ENCODE measurements around the gene APOBEC3G.

Gene APOBEC3G

DNA sequence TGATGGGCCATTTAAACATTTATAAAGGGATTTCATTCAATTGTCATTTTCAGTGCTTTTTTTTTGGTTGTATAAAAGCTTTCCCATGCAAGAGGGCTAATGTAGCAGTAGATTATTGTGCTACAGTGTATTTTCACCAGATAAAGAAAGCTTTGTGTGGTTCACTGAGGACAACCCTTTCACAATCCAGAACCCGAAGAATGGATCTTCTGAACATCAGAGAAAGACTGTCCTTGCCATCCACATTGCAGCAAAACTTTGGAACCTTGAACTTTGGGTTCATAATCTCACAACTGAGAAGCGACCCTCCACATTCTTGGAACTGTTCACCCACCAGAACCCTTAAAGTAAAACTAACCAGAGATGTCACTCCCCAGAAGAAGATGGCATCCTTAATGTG is 29.3 kb downstream of the APOBEC3G start:
- Histone ChIP-seq H2AFZ (ENCODE audit: low read depth, low read length) (no peak overlapping the region), H3K27ac (ENCODE audit: low read length) (no peak overlapping the region), H3K36me3 (ENCODE audit: insufficient read depth, low read length) (no peaks in the 10 kb centered on the region), H3K27me3 (ENCODE audit: insufficient read depth, low read length, poor library complexity) (no peaks in the 10 kb centered on the region), H3K79me2 (ENCODE audit: insufficient read depth, low read length) (no peaks in the 10 kb centered on the region), H4K20me1 (ENCODE audit: insufficient read depth, low read length) (no peaks in the 10 kb centered on the region), H3K9me3 (ENCODE audit: insufficient read depth, low read length, severe bottlenecking) (no peaks in the 10 kb centered on the region), H3K4me1 (ENCODE audit: insufficient read depth, low read length) (no peaks in the 10 kb centered on the region), H3K4me2 (ENCODE audit: insufficient read depth, low read length) (no peak overlapping the region), H3K9ac (ENCODE audit: low read depth, low read length) (no peak overlapping the region), H3K4me3 (ENCODE audit: low read depth in 1 of 2, low read length in 2 of 2) (no peak overlapping the region)
- TF ChIP-seq CTCF (IDR thresholded peaks at IDR 0.05; ENCODE audit: borderline replicate concordance, extremely low read depth, low read length, poor library complexity, severe bottlenecking) (no peak), EZH2 (IDR thresholded peaks at IDR 0.05; ENCODE audit: borderline replicate concordance, low read depth, low read length, severe bottlenecking) (no peak)
- ATAC-seq (ENCODE audit: insufficient read depth, low read depth) (no peak), DNase-seq (no peak)

- no peaks in the 10 kb centered on the region for H3K4me1 ChIP-seq (ENCODE audit: insufficient read depth, low read length)
- H3K27me3 ChIP-seq (ENCODE audit: insufficient read depth, low read length, poor library complexity), result no peaks in the 10 kb centered on the region
- H3K79me2 ChIP-seq (ENCODE audit: insufficient read depth, low read length), result no peaks in the 10 kb centered on the region
- DNase-seq (no peak), ATAC-seq (ENCODE audit: insufficient read depth, low read depth) (no peak)
- H3K4me3 ChIP-seq (ENCODE audit: low read depth in 1 of 2, low read length in 2 of 2), result no peak overlapping the region
- H2AFZ ChIP-seq (ENCODE audit: low read depth, low read length), result no peak overlapping the region
- TF ChIP-seq EZH2 (IDR thresholded peaks at IDR 0.05; ENCODE audit: borderline replicate concordance, low read depth, low read length, severe bottlenecking), result no peak
- TF ChIP-seq CTCF (IDR thresholded peaks at IDR 0.05; ENCODE audit: borderline replicate concordance, extremely low read depth, low read length, poor library complexity, severe bottlenecking), result no peak
- no peaks in the 10 kb centered on the region for H4K20me1 ChIP-seq (ENCODE audit: insufficient read depth, low read length)
- H3K9ac ChIP-seq (ENCODE audit: low read depth, low read length), result no peak overlapping the region
- H3K9me3 ChIP-seq (ENCODE audit: insufficient read depth, low read length, severe bottlenecking), result no peaks in the 10 kb centered on the region
- no peak overlapping the region for H3K27ac ChIP-seq (ENCODE audit: low read length)
- H3K36me3 ChIP-seq (ENCODE audit: insufficient read depth, low read length), result no peaks in the 10 kb centered on the region
- no peak overlapping the region for H3K4me2 ChIP-seq (ENCODE audit: insufficient read depth, low read length)
These were observed 31.4 kb downstream of the APOBEC3G start for GRCh38 chr22:39108487-39108886.

DNA sequence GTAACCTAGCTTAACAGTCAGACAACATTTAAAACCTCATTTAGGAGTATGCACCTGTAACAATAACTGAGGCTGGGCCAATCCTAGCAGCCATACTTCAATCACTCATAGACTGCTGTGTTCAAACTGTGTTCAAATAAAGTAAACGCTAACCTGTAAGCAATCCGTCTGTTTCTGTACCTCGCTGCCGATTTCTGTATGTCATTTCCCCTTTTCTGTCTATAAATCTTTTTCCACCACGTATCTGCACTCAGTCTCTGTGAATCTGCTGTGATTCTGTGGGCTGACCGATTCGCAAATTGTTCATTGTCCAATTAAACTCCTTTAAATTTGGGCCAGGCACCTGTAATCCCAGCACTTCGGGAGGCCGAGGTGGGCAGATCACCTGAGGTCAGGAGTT is 32.3 kb downstream of the APOBEC3G start:
- H3K27me3 ChIP-seq (ENCODE audit: insufficient read depth, low read length, poor library complexity), result no peaks in the 10 kb centered on the region
- DNase-seq (no peak), ATAC-seq (ENCODE audit: insufficient read depth, low read depth) (no peak)
- no peaks in the 10 kb centered on the region for H3K4me1 ChIP-seq (ENCODE audit: insufficient read depth, low read length)
- no peak overlapping the region for H3K4me3 ChIP-seq (ENCODE audit: low read depth in 1 of 2, low read length in 2 of 2)
- no peak overlapping the region for H3K27ac ChIP-seq (ENCODE audit: low read length)
- no peaks in the 10 kb centered on the region for H3K36me3 ChIP-seq (ENCODE audit: insufficient read depth, low read length)
- H3K9ac ChIP-seq (ENCODE audit: low read depth, low read length), result no peak overlapping the region
- H3K9me3 ChIP-seq (ENCODE audit: insufficient read depth, low read length, severe bottlenecking), result no peaks in the 10 kb centered on the region
- no peaks in the 10 kb centered on the region for H4K20me1 ChIP-seq (ENCODE audit: insufficient read depth, low read length)
- H3K79me2 ChIP-seq (ENCODE audit: insufficient read depth, low read length), result no peaks in the 10 kb centered on the region
- no peak for TF ChIP-seq EZH2 (IDR thresholded peaks at IDR 0.05; ENCODE audit: borderline replicate concordance, low read depth, low read length, severe bottlenecking)
- no peak for TF ChIP-seq CTCF (IDR thresholded peaks at IDR 0.05; ENCODE audit: borderline replicate concordance, extremely low read depth, low read length, poor library complexity, severe bottlenecking)
- H2AFZ ChIP-seq (ENCODE audit: low read depth, low read length), result no peak overlapping the region
- no peak overlapping the region for H3K4me2 ChIP-seq (ENCODE audit: insufficient read depth, low read length)
